Esophagus muscularis mucosa (tissue), 4 donors: ENCODE data around the gene AHCY. TPM values are rescaled to one million over a fixed set of nuclear protein-coding genes. Genes with fewer than 3 reads are reported as not detected.
"Not testable (repeated sequence)": the region's sequence is repeated elsewhere in the genome, so short reads cannot be mapped to it uniquely, and the experiment has no call there.

Experiments
- DNase-seq: peaks from one replicate; pipeline ENCODE4 v3.0.0-alpha.2; 2017; ENCODE audit errors: extremely low spot score
- H3K27ac ChIP-seq, 4 donors: fragments of 200-600 bp; sonication (generic); replicated peaks in 1 of 4; 1 replicate in 3 of 4; 2 replicates in 1 of 4; pipeline ENCODE4 v1.5.1; 2016 to 2019; ENCODE audit warnings: mild to moderate bottlenecking in 1 of 4
- H3K27me3 ChIP-seq, 4 donors: fragments of 200-600 bp; sonication (generic); one replicate each; pipeline versions ENCODE4 v1.5.1 to v1.6.0; 2016 to 2019
- H3K36me3 ChIP-seq, 4 donors: fragments of 200-600 bp; sonication (generic); one replicate each; pipeline ENCODE4 v1.5.1; 2016 to 2019
- H3K4me1 ChIP-seq, 4 donors: fragments of 200-600 bp; sonication (generic); one replicate each; pipeline ENCODE4 v1.5.1; 2016 to 2019
- H3K4me3 ChIP-seq, 4 donors: fragments of 200-600 bp; sonication (generic); 1 replicate in 2 of 4; 2 replicates in 2 of 4; pipeline ENCODE4 v1.5.1; 2016 to 2019; ENCODE audit warnings: mild to moderate bottlenecking in 4 of 4, moderate library complexity in 1 of 4
- H3K9me3 ChIP-seq, 4 donors: fragments of 200-600 bp; sonication (generic); 1 replicate in 3 of 4; 2 replicates in 1 of 4; pipeline ENCODE4 v1.5.1; 2016 to 2019
- EP300 ChIP-seq: sonication (generic); formaldehyde crosslinking; IDR thresholded peaks from one replicate; pipeline ENCODE4 v1.6.1; 2017; ENCODE audit warnings: antibody characterized with exemption
- POLR2A ChIP-seq: fragments of 450-650 bp; IDR thresholded peaks from one replicate; pipeline ENCODE4 v1.6.1; 2017; ENCODE audit warnings: antibody characterized with exemption, moderate library complexity, mild to moderate bottlenecking, low read depth
- POLR2AphosphoS5 ChIP-seq, 2 donors: sonication (generic); formaldehyde crosslinking; IDR thresholded peaks; one replicate each; pipeline ENCODE4 v1.6.1; 2017; ENCODE audit warnings: antibody characterized with exemption in 2 of 2
- WGBS: methylation state at CpG from one replicate; pipeline ENCODE4 v1.1.5; 2018; 5-methylcytosine and 5-hydroxymethylcytosine counted together
- intact Hi-C: fragments of 100-400 bp; cut with DNase I; formaldehyde crosslinking; loops from one replicate; pipeline ENCODE4 v1.15.1; 2023
- total RNA-seq, 4 donors: library from RNA; depleted of rRNA; stranded (reverse); fragments of >200 nt; gene quantifications; one replicate each; pipeline versions ENCODE4 v1.1.0 to v1.2.1, GENCODE V29; 2016
- TF ChIP-seq, protein P1 (sequence below), 3 experiments: fragments of 200-600 bp in 2 of 3; fragments of 450-650 bp in 1 of 3; sonication (generic) in 2 of 3; IDR thresholded peaks; one replicate each; pipeline ENCODE4 v1.5.1; 2017 to 2019; ENCODE audit warnings: antibody characterized with exemption in 3 of 3, mild to moderate bottlenecking in 2 of 3, moderate library complexity in 1 of 3

Gene AHCY
- total RNA-seq, 4 donors from 2014 or later, result 52.7 to 77.0 (median 71.0) TPM

DNA sequence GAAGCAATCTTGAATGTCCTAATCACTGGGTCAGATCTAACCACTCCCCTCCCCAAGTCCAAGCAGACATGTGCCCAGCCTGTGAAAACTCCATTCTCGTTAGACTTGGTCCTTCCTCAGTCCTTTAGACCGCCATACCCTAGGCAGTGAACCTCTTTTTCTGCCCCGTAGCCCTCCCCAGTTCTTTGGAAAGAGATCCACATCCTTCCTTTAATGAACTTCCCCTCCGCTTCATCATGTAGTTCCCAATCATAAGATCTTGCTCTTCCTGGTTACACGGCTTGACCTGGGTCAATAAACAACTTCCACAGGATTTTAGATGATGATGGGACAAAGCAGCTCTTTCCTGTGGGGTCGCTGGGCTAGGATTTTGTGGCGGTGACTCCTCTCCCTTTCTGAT is 9.6 kb downstream of the AHCY start:
- no peak for DNase-seq
- no peak for TF ChIP-seq EP300
- TF ChIP-seq POLR2A, result no peak
- TF ChIP-seq, protein P1, sequence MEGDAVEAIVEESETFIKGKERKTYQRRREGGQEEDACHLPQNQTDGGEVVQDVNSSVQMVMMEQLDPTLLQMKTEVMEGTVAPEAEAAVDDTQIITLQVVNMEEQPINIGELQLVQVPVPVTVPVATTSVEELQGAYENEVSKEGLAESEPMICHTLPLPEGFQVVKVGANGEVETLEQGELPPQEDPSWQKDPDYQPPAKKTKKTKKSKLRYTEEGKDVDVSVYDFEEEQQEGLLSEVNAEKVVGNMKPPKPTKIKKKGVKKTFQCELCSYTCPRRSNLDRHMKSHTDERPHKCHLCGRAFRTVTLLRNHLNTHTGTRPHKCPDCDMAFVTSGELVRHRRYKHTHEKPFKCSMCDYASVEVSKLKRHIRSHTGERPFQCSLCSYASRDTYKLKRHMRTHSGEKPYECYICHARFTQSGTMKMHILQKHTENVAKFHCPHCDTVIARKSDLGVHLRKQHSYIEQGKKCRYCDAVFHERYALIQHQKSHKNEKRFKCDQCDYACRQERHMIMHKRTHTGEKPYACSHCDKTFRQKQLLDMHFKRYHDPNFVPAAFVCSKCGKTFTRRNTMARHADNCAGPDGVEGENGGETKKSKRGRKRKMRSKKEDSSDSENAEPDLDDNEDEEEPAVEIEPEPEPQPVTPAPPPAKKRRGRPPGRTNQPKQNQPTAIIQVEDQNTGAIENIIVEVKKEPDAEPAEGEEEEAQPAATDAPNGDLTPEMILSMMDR (IDR thresholded peaks at IDR 0.05), result no peak
- no peaks in the 10 kb centered on the region for H3K9me3 ChIP-seq
- intact Hi-C loops, result no loop called here
- peaks cover 34 to 68% (median 66%) of the 10 kb centered on the region in 4 donors for H3K36me3 ChIP-seq
- no peak overlapping the region for H3K4me3 ChIP-seq
- no peaks in the 10 kb centered on the region for H3K27me3 ChIP-seq
- 78% methylated on average over 7 of the region's 7 CpGs for WGBS
- H3K4me1 ChIP-seq, result no peaks in the 10 kb centered on the region
- H3K27ac ChIP-seq, result no peak overlapping the region

DNA sequence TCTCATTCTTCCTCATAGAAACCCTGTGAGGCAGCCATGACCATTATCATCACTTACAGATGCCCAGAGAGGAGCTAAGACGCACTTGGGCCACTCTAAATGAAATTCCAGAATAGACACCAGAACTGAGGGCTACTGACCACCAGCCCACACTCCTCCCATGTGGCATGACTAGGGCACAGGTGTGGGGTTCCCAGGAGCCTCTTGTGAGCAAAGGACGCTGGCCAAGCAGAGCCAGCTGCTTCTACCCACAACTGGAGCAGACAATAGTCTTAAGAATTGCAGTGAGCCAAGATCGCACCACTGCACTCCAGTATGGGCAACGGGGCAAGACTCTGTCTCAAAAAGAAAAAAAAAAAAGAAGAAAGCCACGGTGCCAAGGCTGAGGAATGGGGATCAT is 10.0 kb downstream of the AHCY start:
- WGBS, result 94% methylated on average over 5 of the region's 5 CpGs
- H3K27me3 ChIP-seq, result no peaks in the 10 kb centered on the region
- no peak overlapping the region for H3K27ac ChIP-seq
- TF ChIP-seq, protein P1 (IDR thresholded peaks at IDR 0.05), result no peak
- TF ChIP-seq POLR2AphosphoS5 (IDR thresholded peaks at IDR 0.05) (no peak), EP300 (no peak), POLR2A (no peak)
- intact Hi-C loops, result no loop called here
- H3K9me3 ChIP-seq, result no peaks in the 10 kb centered on the region
- no peak for DNase-seq
- H3K4me3 ChIP-seq, result no peak overlapping the region
- H3K36me3 ChIP-seq, result peaks cover 34 to 73% (median 71%) of the 10 kb centered on the region in 4 donors
- H3K4me1 ChIP-seq, result no peaks in the 10 kb centered on the region

DNA sequence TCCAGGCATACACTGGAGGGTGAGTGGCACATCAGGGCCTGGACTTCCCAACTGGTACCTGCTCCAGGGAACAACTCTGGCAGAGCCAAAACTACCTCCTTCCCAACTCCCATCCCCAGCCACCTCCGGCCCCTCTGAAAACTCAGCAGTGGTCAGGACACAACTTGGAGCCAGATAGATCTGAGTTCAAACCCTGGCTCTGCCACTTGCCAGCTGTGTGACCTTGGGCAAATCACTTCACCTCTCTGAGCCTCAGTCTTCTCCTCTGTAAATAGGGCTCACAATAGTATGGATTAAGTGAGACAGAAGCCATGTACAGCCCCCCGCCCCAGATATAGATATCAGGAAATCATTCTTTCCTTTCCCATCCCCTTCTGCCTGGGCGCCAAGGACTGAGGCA is 10.7 kb downstream of the AHCY start:
- 100% methylated on average over 3 of the region's 3 CpGs for WGBS
- Histone ChIP-seq H3K4me3 (no peak overlapping the region), H3K9me3 (no peaks in the 10 kb centered on the region), H3K27me3 (no peaks in the 10 kb centered on the region), H3K4me1 (no peaks in the 10 kb centered on the region), H3K27ac (no peak overlapping the region), H3K36me3 (peaks cover 34 to 79% (median 77%) of the 10 kb centered on the region in 4 donors)
- DNase-seq, result no peak
- intact Hi-C loops, result no loop called here
- TF ChIP-seq EP300 (no peak), POLR2A (no peak)

DNA sequence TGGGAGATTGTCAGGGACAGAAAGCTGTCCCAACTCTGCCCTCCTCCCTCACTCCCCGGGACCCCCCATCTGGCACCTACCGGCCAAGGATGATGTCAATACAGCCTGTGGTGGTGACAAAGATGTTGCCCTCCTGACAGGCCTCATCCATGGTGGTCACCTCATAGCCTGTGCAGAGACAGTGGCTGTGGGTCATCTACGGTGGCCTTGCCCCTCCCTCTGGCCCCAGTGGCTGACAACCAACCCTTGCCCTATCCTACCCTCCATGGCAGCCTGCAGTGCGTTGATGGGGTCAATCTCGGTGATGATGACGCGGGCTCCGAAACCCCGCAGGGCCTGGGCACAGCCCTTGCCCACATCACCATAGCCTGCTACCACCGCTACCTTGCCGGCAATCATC is 12.7 kb downstream of the AHCY start:
- H3K27ac ChIP-seq, result no peak overlapping the region

DNA sequence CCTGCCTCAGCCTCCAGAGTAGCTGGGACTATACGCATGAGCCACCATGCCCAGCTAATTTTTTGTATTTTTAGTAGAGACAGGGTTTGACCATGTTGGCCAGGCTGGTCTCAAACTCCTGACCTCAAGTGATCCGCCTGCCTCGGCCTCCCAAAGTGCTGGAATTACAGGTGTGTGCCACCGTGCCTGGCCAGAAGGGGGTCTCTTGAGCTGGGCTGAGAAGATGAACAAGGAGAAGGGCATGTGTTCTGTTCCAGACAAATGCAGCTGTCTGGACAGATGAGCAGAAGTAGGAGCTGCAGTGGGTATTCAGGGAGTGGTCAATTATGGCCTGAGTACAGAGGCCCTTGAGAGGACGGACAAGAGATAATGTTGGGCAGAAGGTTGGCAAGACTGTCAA is 15.7 kb downstream of the AHCY start:
- intact Hi-C loops, result not testable (repeated sequence)
- H3K36me3 ChIP-seq, result peaks cover 40 to 96% (median 93%) of the 10 kb centered on the region in 4 donors

More for the DNA sequence above, 12.7 kb downstream of the AHCY start:
- no peak for DNase-seq
- no peaks in the 10 kb centered on the region for H3K9me3 ChIP-seq
- H3K36me3 ChIP-seq, result peaks cover 36 to 96% (median 93%) of the 10 kb centered on the region in 4 donors
- no peak for TF ChIP-seq POLR2AphosphoS5 (IDR thresholded peaks at IDR 0.05)
- no peak for TF ChIP-seq POLR2A
- TF ChIP-seq, protein P1 (IDR thresholded peaks at IDR 0.05), result no peak
- TF ChIP-seq EP300, result no peak
- intact Hi-C loops, result no loop called here
- no peaks in the 10 kb centered on the region for H3K27me3 ChIP-seq
- H3K4me3 ChIP-seq, result no peak overlapping the region
- no peaks in the 10 kb centered on the region for H3K4me1 ChIP-seq
- WGBS, result 98% methylated on average over 10 of the region's 11 CpGs

DNA sequence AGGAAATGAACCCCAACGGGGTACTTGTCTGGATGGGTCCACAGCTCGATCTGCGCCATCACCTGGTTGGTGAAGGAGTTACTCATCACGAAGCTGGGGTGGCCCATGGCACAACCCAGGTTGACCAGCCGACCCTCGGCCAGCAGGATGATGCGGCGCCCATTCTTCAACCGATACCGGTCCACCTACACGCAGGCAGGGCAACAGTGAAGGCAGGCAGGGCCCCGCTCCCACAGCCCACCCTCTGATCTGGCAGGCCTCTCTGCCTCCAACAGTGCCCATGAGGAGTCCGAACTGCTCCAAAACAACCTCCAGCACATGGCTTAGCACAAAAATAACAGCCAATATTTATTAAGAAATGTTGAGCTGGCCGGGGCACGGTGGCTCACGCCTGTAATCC is 17.7 kb downstream of the AHCY start:
- 97% methylated on average over 4 of the region's 16 CpGs for WGBS
- H3K4me3 ChIP-seq, result no peak overlapping the region
- DNase-seq, result no peak
- H3K27ac ChIP-seq, result no peak overlapping the region
- H3K27me3 ChIP-seq, result no peaks in the 10 kb centered on the region
- H3K4me1 ChIP-seq, result no peaks in the 10 kb centered on the region
- no peaks in the 10 kb centered on the region for H3K9me3 ChIP-seq
- intact Hi-C loops, result no loop called here
- peaks cover 40 to 96% (median 93%) of the 10 kb centered on the region in 4 donors for H3K36me3 ChIP-seq
- TF ChIP-seq POLR2A (no peak), EP300 (no peak)

More for the DNA sequence above, 15.7 kb downstream of the AHCY start:
- H3K4me1 ChIP-seq, H3K27me3 ChIP-seq, H3K27ac ChIP-seq, H3K9me3 ChIP-seq, H3K4me3 ChIP-seq, DNase-seq: not testable (repeated sequence)
- 80% methylated on average over 5 of the region's 5 CpGs for WGBS
